GM15510 (cell line): ENCODE data around the gene SUMO3.

ENCODE experiments used
- POLR2A ChIP-seq: IDR thresholded peaks from 3 replicates; pipeline ENCODE4 v1.6.1; 2011; ENCODE audit warnings: borderline replicate concordance; ENCODE audit not compliant: insufficient read length; ENCODE audit errors: extremely low read depth

The SUMO3 gene

GRCh38 chr21:44785620-44786335 is 32.1 kb downstream of the SUMO3 start:
- no peak for TF ChIP-seq POLR2A

- TF ChIP-seq POLR2A: no peak
Measured at GRCh38 chr21:44784810-44785209, 33.1 kb downstream of the SUMO3 start.

GRCh38 chr21:44783020-44783696 is 34.7 kb downstream of the SUMO3 start:
- TF ChIP-seq POLR2A: no peak

- no peak for TF ChIP-seq POLR2A
Measured at GRCh38 chr21:44780767-44781459, 36.9 kb downstream of the SUMO3 start.

- TF ChIP-seq POLR2A: no peak
Measured at GRCh38 chr21:44780137-44780502, 37.7 kb downstream of the SUMO3 start.

GRCh38 chr21:44779417-44780136 is 38.3 kb downstream of the SUMO3 start:
- no peak for TF ChIP-seq POLR2A

GRCh38 chr21:44778983-44779382 is 38.9 kb downstream of the SUMO3 start:
- no peak for TF ChIP-seq POLR2A

- no peak for TF ChIP-seq POLR2A
Measured at GRCh38 chr21:44778499-44778911, 39.4 kb downstream of the SUMO3 start.

GRCh38 chr21:44778094-44778493 is 39.8 kb downstream of the SUMO3 start:
- no peak for TF ChIP-seq POLR2A

GRCh38 chr21:44774972-44775371 is 42.9 kb downstream of the SUMO3 start:
- no peak for TF ChIP-seq POLR2A

- TF ChIP-seq POLR2A: no peak
Measured at GRCh38 chr21:44773291-44773932, 44.5 kb downstream of the SUMO3 start.

- no peak for TF ChIP-seq POLR2A
Measured at GRCh38 chr21:44771896-44772525, 45.9 kb downstream of the SUMO3 start.

GRCh38 chr21:44767834-44768831 is 49.7 kb downstream of the SUMO3 start:
- TF ChIP-seq POLR2A: no peak
